ENCODE results near the gene DRC7.
"Not testable (repeated sequence)": the region's sequence is repeated elsewhere in the genome, so short reads cannot be mapped to it uniquely, and the experiment has no call there.

DRC7 gene

GRCh38 chr16:57667526-57668262 is 26.9 kb upstream of the DRC7 start:
- Histone ChIP-seq H3K9ac (ENCODE audit: low read depth in 1 of 2, low read length in 2 of 2) (no peak overlapping the region), H3K9me3 (ENCODE audit: control insufficient read depth in 2 of 2, low read length in 2 of 2) (no peaks in the 10 kb centered on the region), H3K4me3 (ENCODE audit: low read length in 2 of 2) (no peak overlapping the region), H3K36me3 (ENCODE audit: control insufficient read depth in 2 of 2, insufficient read depth in 2 of 2, low read length in 2 of 2) (peaks cover 0 to 5% of the 10 kb centered on the region in 2 donors), H3K27ac (ENCODE audit: low read depth in 2 of 2, low read length in 2 of 2) (no peak overlapping the region), H3K4me1 (ENCODE audit: control insufficient read depth in 2 of 2, insufficient read depth in 2 of 2, low read length in 2 of 2) (no peaks in the 10 kb centered on the region), H3K27me3 (ENCODE audit: control insufficient read depth in 2 of 2, insufficient read depth in 2 of 2, low read length in 2 of 2) (peaks cover 0 to 3% of the 10 kb centered on the region in 2 donors)

GRCh38 chr16:57668263-57668571 is 26.4 kb upstream of the DRC7 start, which contains the start of gene ADGRG3:
TSS of gene ADGRG3 (plus strand) at chr16:57668306. CDS start at chr16:57668348, 42 bp downstream.
- H3K4me3 ChIP-seq (ENCODE audit: low read length in 2 of 2): no peak within 1 kb of the TSS
- peaks cover 0 to 3% of the 10 kb centered on the region in 2 donors for H3K27me3 ChIP-seq (ENCODE audit: control insufficient read depth in 2 of 2, insufficient read depth in 2 of 2, low read length in 2 of 2)
- H3K9me3 ChIP-seq (ENCODE audit: control insufficient read depth in 2 of 2, low read length in 2 of 2): no peaks in the 10 kb centered on the region
- peak within 1 kb of the TSS; percentile 9 to 23 for H3K27ac ChIP-seq (ENCODE audit: low read depth in 2 of 2, low read length in 2 of 2)
- no peaks in the 10 kb centered on the region for H3K4me1 ChIP-seq (ENCODE audit: control insufficient read depth in 2 of 2, insufficient read depth in 2 of 2, low read length in 2 of 2)
- H3K36me3 ChIP-seq (ENCODE audit: control insufficient read depth in 2 of 2, insufficient read depth in 2 of 2, low read length in 2 of 2): peaks cover 0 to 5% of the 10 kb centered on the region in 2 donors
- no peak within 1 kb of the TSS for H3K9ac ChIP-seq (ENCODE audit: low read depth in 1 of 2, low read length in 2 of 2)

GRCh38 chr16:57668630-57669475 is 25.8 kb upstream of the DRC7 start:
- Histone ChIP-seq H3K9ac (ENCODE audit: low read depth in 1 of 2, low read length in 2 of 2) (no peak overlapping the region), H3K4me1 (ENCODE audit: control insufficient read depth in 2 of 2, insufficient read depth in 2 of 2, low read length in 2 of 2) (no peaks in the 10 kb centered on the region), H3K36me3 (ENCODE audit: control insufficient read depth in 2 of 2, insufficient read depth in 2 of 2, low read length in 2 of 2) (no peaks in the 10 kb centered on the region), H3K27me3 (ENCODE audit: control insufficient read depth in 2 of 2, insufficient read depth in 2 of 2, low read length in 2 of 2) (peaks cover 0 to 5% of the 10 kb centered on the region in 2 donors), H3K27ac (ENCODE audit: low read depth in 2 of 2, low read length in 2 of 2) (peak overlapping the region; percentile 9), H3K4me3 (ENCODE audit: low read length in 2 of 2) (no peak overlapping the region), H3K9me3 (ENCODE audit: control insufficient read depth in 2 of 2, low read length in 2 of 2) (no peaks in the 10 kb centered on the region)

- Histone ChIP-seq H3K4me3 (ENCODE audit: low read length in 2 of 2) (no peak overlapping the region), H3K36me3 (ENCODE audit: control insufficient read depth in 2 of 2, insufficient read depth in 2 of 2, low read length in 2 of 2) (no peaks in the 10 kb centered on the region), H3K27ac (ENCODE audit: low read depth in 2 of 2, low read length in 2 of 2) (no peak overlapping the region), H3K27me3 (ENCODE audit: control insufficient read depth in 2 of 2, insufficient read depth in 2 of 2, low read length in 2 of 2) (peaks cover 0 to 5% of the 10 kb centered on the region in 2 donors), H3K4me1 (ENCODE audit: control insufficient read depth in 2 of 2, insufficient read depth in 2 of 2, low read length in 2 of 2) (no peaks in the 10 kb centered on the region), H3K9ac (ENCODE audit: low read depth in 1 of 2, low read length in 2 of 2) (no peak overlapping the region), H3K9me3 (ENCODE audit: control insufficient read depth in 2 of 2, low read length in 2 of 2) (no peaks in the 10 kb centered on the region)
Measured at GRCh38 chr16:57669476-57670162, 25.0 kb upstream of the DRC7 start.

GRCh38 chr16:57670196-57670595 is 24.4 kb upstream of the DRC7 start:
- Histone ChIP-seq H3K27me3 (ENCODE audit: control insufficient read depth in 2 of 2, insufficient read depth in 2 of 2, low read length in 2 of 2) (peaks cover 0 to 5% of the 10 kb centered on the region in 2 donors), H3K4me1 (ENCODE audit: control insufficient read depth in 2 of 2, insufficient read depth in 2 of 2, low read length in 2 of 2) (no peaks in the 10 kb centered on the region), H3K27ac (ENCODE audit: low read depth in 2 of 2, low read length in 2 of 2) (no peak overlapping the region), H3K36me3 (ENCODE audit: control insufficient read depth in 2 of 2, insufficient read depth in 2 of 2, low read length in 2 of 2) (no peaks in the 10 kb centered on the region), H3K9ac (ENCODE audit: low read depth in 1 of 2, low read length in 2 of 2) (no peak overlapping the region), H3K4me3 (ENCODE audit: low read length in 2 of 2) (no peak overlapping the region), H3K9me3 (ENCODE audit: control insufficient read depth in 2 of 2, low read length in 2 of 2) (no peaks in the 10 kb centered on the region)

GRCh38 chr16:57671451-57671850 is 23.2 kb upstream of the DRC7 start:
- H3K4me1 ChIP-seq (ENCODE audit: control insufficient read depth in 2 of 2, insufficient read depth in 2 of 2, low read length in 2 of 2); H3K36me3 ChIP-seq (ENCODE audit: control insufficient read depth in 2 of 2, insufficient read depth in 2 of 2, low read length in 2 of 2); H3K4me3 ChIP-seq (ENCODE audit: low read length in 2 of 2); H3K9ac ChIP-seq (ENCODE audit: low read depth in 1 of 2, low read length in 2 of 2); H3K27ac ChIP-seq (ENCODE audit: low read depth in 2 of 2, low read length in 2 of 2); H3K27me3 ChIP-seq (ENCODE audit: control insufficient read depth in 2 of 2, insufficient read depth in 2 of 2, low read length in 2 of 2); H3K9me3 ChIP-seq (ENCODE audit: control insufficient read depth in 2 of 2, low read length in 2 of 2): not testable (repeated sequence)

GRCh38 chr16:57672416-57672815 is 22.2 kb upstream of the DRC7 start:
- no peaks in the 10 kb centered on the region for H3K36me3 ChIP-seq (ENCODE audit: control insufficient read depth in 2 of 2, insufficient read depth in 2 of 2, low read length in 2 of 2)
- no peak overlapping the region for H3K4me3 ChIP-seq (ENCODE audit: low read length in 2 of 2)

GRCh38 chr16:57672824-57673223 is 21.8 kb upstream of the DRC7 start:
- Histone ChIP-seq H3K9ac (ENCODE audit: low read depth in 1 of 2, low read length in 2 of 2) (no peak overlapping the region), H3K4me1 (ENCODE audit: control insufficient read depth in 2 of 2, insufficient read depth in 2 of 2, low read length in 2 of 2) (no peaks in the 10 kb centered on the region), H3K9me3 (ENCODE audit: control insufficient read depth in 2 of 2, low read length in 2 of 2) (no peaks in the 10 kb centered on the region)

More at GRCh38 chr16:57672416-57672815, 22.2 kb upstream of the DRC7 start:
- Histone ChIP-seq H3K27me3 (ENCODE audit: control insufficient read depth in 2 of 2, insufficient read depth in 2 of 2, low read length in 2 of 2) (peaks cover 0 to 5% of the 10 kb centered on the region in 2 donors), H3K27ac (ENCODE audit: low read depth in 2 of 2, low read length in 2 of 2) (no peak overlapping the region), H3K9me3 (ENCODE audit: control insufficient read depth in 2 of 2, low read length in 2 of 2) (no peaks in the 10 kb centered on the region), H3K9ac (ENCODE audit: low read depth in 1 of 2, low read length in 2 of 2) (no peak overlapping the region), H3K4me1 (ENCODE audit: control insufficient read depth in 2 of 2, insufficient read depth in 2 of 2, low read length in 2 of 2) (no peaks in the 10 kb centered on the region)

GRCh38 chr16:57675741-57676551 is 18.7 kb upstream of the DRC7 start:
- Histone ChIP-seq H3K36me3 (ENCODE audit: control insufficient read depth in 2 of 2, insufficient read depth in 2 of 2, low read length in 2 of 2) (no peaks in the 10 kb centered on the region), H3K27me3 (ENCODE audit: control insufficient read depth in 2 of 2, insufficient read depth in 2 of 2, low read length in 2 of 2) (peaks cover 0 to 2% of the 10 kb centered on the region in 2 donors), H3K27ac (ENCODE audit: low read depth in 2 of 2, low read length in 2 of 2) (no peak overlapping the region)

More at GRCh38 chr16:57672824-57673223, 21.8 kb upstream of the DRC7 start:
- Histone ChIP-seq H3K4me3 (ENCODE audit: low read length in 2 of 2) (no peak overlapping the region), H3K36me3 (ENCODE audit: control insufficient read depth in 2 of 2, insufficient read depth in 2 of 2, low read length in 2 of 2) (no peaks in the 10 kb centered on the region), H3K27me3 (ENCODE audit: control insufficient read depth in 2 of 2, insufficient read depth in 2 of 2, low read length in 2 of 2) (peaks cover 0 to 5% of the 10 kb centered on the region in 2 donors), H3K27ac (ENCODE audit: low read depth in 2 of 2, low read length in 2 of 2) (no peak overlapping the region)

More at GRCh38 chr16:57675741-57676551, 18.7 kb upstream of the DRC7 start:
- Histone ChIP-seq H3K4me3 (ENCODE audit: low read length in 2 of 2) (no peak overlapping the region), H3K9ac (ENCODE audit: low read depth in 1 of 2, low read length in 2 of 2) (no peak overlapping the region), H3K9me3 (ENCODE audit: control insufficient read depth in 2 of 2, low read length in 2 of 2) (no peaks in the 10 kb centered on the region), H3K4me1 (ENCODE audit: control insufficient read depth in 2 of 2, insufficient read depth in 2 of 2, low read length in 2 of 2) (no peaks in the 10 kb centered on the region)
